DND-41 (cell line): Measurements from ENCODE around the gene FAT1.

Experiments
- CTCF ChIP-seq: IDR thresholded peaks from 2 replicates; pipeline ENCODE4 v1.5.1; 2012; ENCODE audit warnings: borderline replicate concordance, low read length, moderate library complexity, mild to moderate bottlenecking; ENCODE audit not compliant: poor library complexity, severe bottlenecking; ENCODE audit errors: extremely low read depth
- EZH2 ChIP-seq: IDR thresholded peaks from 3 replicates; pipeline ENCODE4 v1.6.1; 2012; ENCODE audit warnings: borderline replicate concordance, low read depth, mild to moderate bottlenecking, moderate library complexity, low read length, inconsistent platforms; ENCODE audit not compliant: severe bottlenecking

DNA sequence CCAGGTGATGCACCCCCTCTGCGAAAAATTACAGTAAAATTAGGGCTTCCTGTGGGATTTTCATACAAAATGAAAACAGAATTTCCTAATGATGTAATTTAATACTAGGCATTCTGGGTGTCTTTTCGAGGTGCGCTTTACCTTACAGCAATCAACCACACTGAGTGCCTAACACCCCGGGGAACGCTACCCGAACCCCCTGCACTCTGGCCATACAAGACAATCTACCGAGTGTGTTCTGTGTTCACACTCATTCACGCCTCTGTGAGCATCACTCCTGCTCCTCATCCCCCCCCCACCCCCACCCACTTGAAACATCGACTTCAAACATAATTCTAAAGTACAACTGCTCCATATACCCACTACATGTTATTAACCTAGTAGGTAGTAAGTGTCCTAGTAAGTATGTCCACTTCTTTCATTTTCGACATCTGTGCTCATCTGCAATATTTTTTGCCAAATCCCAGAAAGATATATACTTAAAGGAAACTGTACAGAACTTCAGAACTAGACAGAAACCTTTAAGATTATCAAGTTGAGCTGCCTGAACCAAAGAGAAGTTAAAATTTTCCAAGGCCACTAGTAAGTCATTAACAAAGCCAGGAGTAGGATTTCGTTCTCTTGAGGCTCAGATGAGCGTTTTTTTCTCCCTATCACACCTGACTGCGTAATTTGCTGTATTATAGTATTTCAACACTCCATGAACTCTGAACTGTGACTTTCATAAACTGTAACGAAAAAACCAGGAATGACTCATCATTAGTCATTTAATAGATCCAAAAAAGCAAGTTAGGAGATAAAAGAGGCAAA, 80.0 kb downstream of the FAT1 start:
- TF ChIP-seq CTCF, result no peak
- no peak for TF ChIP-seq EZH2
